Vagina (tissue), 2 donors: Measurements from ENCODE around the gene MRPS7.

Experiments
- POLR2A ChIP-seq, 2 donors: fragments of 450-650 bp; IDR thresholded peaks; one replicate each; pipeline ENCODE4 v1.6.1; 2017; ENCODE audit warnings: antibody characterized with exemption in 2 of 2, mild to moderate bottlenecking in 2 of 2, moderate library complexity in 2 of 2
- POLR2AphosphoS5 ChIP-seq, 2 donors: sonication (generic); formaldehyde crosslinking; IDR thresholded peaks; one replicate each; pipeline ENCODE4 v1.9.0; 2017; ENCODE audit warnings: antibody characterized with exemption in 2 of 2, mild to moderate bottlenecking in 2 of 2, low read depth in 1 of 2; ENCODE audit not compliant: insufficient read depth in 1 of 2
- TF ChIP-seq, protein P1 (sequence below), 3 experiments: fragments of 450-650 bp in 2 of 3; fragments of 200-600 bp in 1 of 3; sonication (generic) in 1 of 3; IDR thresholded peaks; one replicate each; pipeline ENCODE4 v1.5.1; 2017 to 2019; ENCODE audit warnings: antibody characterized with exemption in 3 of 3, mild to moderate bottlenecking in 2 of 3, moderate library complexity in 2 of 3

DNA sequence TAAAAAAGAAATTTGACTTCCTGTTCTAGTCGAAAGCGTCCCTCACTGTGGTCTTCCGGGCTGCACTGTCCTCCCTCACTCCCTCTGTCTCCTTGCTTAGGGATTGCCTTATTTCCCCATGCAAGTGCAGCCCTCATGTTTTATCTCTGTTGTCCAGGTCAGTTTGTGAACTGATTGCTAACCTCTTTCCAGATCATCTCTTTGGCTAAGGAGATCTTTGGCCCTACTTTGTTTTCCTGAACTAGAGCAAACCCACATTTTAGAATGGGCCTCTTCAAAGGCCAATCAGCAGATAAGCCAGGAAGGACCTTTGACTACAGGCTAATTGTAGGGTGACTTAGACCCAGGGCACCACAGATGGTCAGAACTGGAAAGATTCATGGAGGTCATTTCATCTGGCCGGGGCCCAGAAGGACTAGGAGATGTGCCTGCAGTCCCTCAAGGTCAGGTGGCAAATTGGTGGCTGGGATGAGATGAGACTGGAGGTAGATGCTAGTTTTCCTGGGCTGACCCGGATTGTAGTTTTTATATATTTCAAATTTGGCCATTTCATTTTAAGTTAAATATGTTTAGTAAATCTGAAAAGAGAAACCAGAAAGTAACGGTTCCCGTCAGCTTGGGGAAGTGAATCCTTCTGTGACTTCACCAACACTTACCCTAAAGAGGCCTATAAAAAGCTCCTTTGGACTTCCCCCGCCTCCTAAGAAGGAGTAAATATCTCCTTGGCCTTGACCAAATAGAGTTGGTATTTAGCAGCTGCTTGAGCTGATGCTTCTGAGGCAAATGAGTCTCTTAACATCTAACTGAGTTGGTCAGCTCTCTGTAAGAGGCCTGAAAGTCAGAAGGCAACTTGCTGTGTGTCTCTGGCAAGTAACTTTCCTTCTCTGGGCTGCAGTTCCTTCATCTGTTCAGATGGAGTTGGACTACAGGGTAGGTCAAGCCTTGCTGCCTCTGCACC lies 33.8 kb downstream of the MRPS7 start:
- TF ChIP-seq POLR2AphosphoS5 (IDR thresholded peaks at IDR 0.05; ENCODE audit: insufficient read depth in 1 of 2, low read depth in 1 of 2): no peak
- TF ChIP-seq POLR2A (IDR thresholded peaks at IDR 0.05): peak in 1 of 2 donors; percentile 8
- TF ChIP-seq, protein P1, sequence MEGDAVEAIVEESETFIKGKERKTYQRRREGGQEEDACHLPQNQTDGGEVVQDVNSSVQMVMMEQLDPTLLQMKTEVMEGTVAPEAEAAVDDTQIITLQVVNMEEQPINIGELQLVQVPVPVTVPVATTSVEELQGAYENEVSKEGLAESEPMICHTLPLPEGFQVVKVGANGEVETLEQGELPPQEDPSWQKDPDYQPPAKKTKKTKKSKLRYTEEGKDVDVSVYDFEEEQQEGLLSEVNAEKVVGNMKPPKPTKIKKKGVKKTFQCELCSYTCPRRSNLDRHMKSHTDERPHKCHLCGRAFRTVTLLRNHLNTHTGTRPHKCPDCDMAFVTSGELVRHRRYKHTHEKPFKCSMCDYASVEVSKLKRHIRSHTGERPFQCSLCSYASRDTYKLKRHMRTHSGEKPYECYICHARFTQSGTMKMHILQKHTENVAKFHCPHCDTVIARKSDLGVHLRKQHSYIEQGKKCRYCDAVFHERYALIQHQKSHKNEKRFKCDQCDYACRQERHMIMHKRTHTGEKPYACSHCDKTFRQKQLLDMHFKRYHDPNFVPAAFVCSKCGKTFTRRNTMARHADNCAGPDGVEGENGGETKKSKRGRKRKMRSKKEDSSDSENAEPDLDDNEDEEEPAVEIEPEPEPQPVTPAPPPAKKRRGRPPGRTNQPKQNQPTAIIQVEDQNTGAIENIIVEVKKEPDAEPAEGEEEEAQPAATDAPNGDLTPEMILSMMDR (IDR thresholded peaks at IDR 0.05): no peak
